ENCODE results near the gene ID4.

ID4 gene

GRCh38 chr6:19860235-19860877 is 23.2 kb downstream of the ID4 start:
- no peak for DNase-seq (ENCODE audit: low spot score)

GRCh38 chr6:19864285-19864684 is 27.1 kb downstream of the ID4 start:
- DNase-seq (ENCODE audit: low spot score) = no peak

- no peak for DNase-seq (ENCODE audit: low spot score)
These were observed 28.0 kb downstream of the ID4 start for GRCh38 chr6:19865178-19865577.

GRCh38 chr6:19866173-19866984 is 29.2 kb downstream of the ID4 start:
- DNase-seq (ENCODE audit: low spot score) = peak; percentile 42

- DNase-seq (ENCODE audit: low spot score) = no peak
These were observed 29.9 kb downstream of the ID4 start for GRCh38 chr6:19866985-19867627.

- DNase-seq (ENCODE audit: low spot score) = no peak
These were observed 32.3 kb downstream of the ID4 start for GRCh38 chr6:19869464-19869863.

GRCh38 chr6:19870322-19870721 is 33.2 kb downstream of the ID4 start:
- DNase-seq (ENCODE audit: low spot score) = no peak

- DNase-seq (ENCODE audit: low spot score) = peak; percentile 56
These were observed 35.9 kb downstream of the ID4 start for GRCh38 chr6:19873031-19873430.

- DNase-seq (ENCODE audit: low spot score) = no peak
These were observed 39.5 kb downstream of the ID4 start for GRCh38 chr6:19876672-19877071.

- DNase-seq (ENCODE audit: low spot score) = no peak
These were observed 42.5 kb downstream of the ID4 start for GRCh38 chr6:19879663-19880062.

GRCh38 chr6:19880066-19880465 is 42.9 kb downstream of the ID4 start:
- no peak for DNase-seq (ENCODE audit: low spot score)

GRCh38 chr6:19891451-19891850 is 54.3 kb downstream of the ID4 start:
- no peak for DNase-seq (ENCODE audit: low spot score)

Measured in D341Med (cell line).